SU-DHL-6 (cell line): ENCODE data around the gene GDA.

ENCODE experiments used
- H2AFZ ChIP-seq: fragments of 200-600 bp; sonication (generic); 2 replicates; pipeline ENCODE4 v1.6.1; 2014; ENCODE audit warnings: low read depth, mild to moderate bottlenecking, moderate library complexity, mixed read lengths, antibody characterized with exemption, low read length; ENCODE audit not compliant: severe bottlenecking
- H3F3A ChIP-seq: fragments of 200-600 bp; shearing (Covaris generic); 2 replicates; pipeline ENCODE4 v1.6.0; 2016; ENCODE audit warnings: antibody characterized with exemption, mild to moderate bottlenecking; ENCODE audit not compliant: insufficient read depth
- H3K27ac ChIP-seq: fragments of 200-600 bp; sonication (generic); 2 replicates; pipeline ENCODE4 v1.5.1; 2016; ENCODE audit warnings: low read depth, mild to moderate bottlenecking, low read length, moderate library complexity, mixed read lengths
- H3K27me3 ChIP-seq: fragments of 200-600 bp; sonication (generic), shearing (Covaris generic); 2 replicates; pipeline ENCODE4 v1.6.0; 2014; ENCODE audit warnings: mild to moderate bottlenecking, low read length
- H3K36me3 ChIP-seq: fragments of 200-600 bp; sonication (generic); 2 replicates; pipeline ENCODE4 v1.6.1; 2014; ENCODE audit warnings: mild to moderate bottlenecking, low read length, mixed read lengths
- H3K4me2 ChIP-seq: fragments of 300-600, 200-600 bp; shearing (Covaris generic), sonication (generic); 2 replicates; pipeline ENCODE4 v1.6.0; 2014; ENCODE audit warnings: low read length, low read depth, mild to moderate bottlenecking; ENCODE audit not compliant: poor library complexity, severe bottlenecking
- H3K4me3 ChIP-seq: fragments of 200-600 bp; sonication (generic); 2 replicates; pipeline ENCODE4 v1.5.1; 2014; ENCODE audit warnings: antibody characterized with exemption, low read length, mild to moderate bottlenecking, mixed read lengths; ENCODE audit not compliant: insufficient read depth, poor library complexity, severe bottlenecking
- H3K79me2 ChIP-seq: fragments of 200-600 bp; sonication (generic); 2 replicates; pipeline ENCODE4 v1.6.1; 2014; ENCODE audit warnings: mild to moderate bottlenecking, low read length, moderate library complexity; ENCODE audit not compliant: insufficient read depth
- H3K9ac ChIP-seq: fragments of 200-600 bp; sonication (generic); 2 replicates; pipeline ENCODE4 v1.7.0; 2014; ENCODE audit warnings: mild to moderate bottlenecking, low read length
- H3K9me2 ChIP-seq: fragments of 200-600 bp; sonication (generic); replicated peaks from 2 replicates; pipeline ENCODE4 v1.6.1; 2014; ENCODE audit warnings: low read length; ENCODE audit not compliant: insufficient read depth
- H3K9me3 ChIP-seq: fragments of 200-600 bp; sonication (generic); 2 replicates; pipeline ENCODE4 v1.6.1; 2014; ENCODE audit warnings: low read length, mixed read lengths; ENCODE audit not compliant: insufficient read depth
- H4K20me1 ChIP-seq: fragments of 200-600 bp; sonication (generic); 2 replicates; pipeline ENCODE4 v1.6.1; 2014; ENCODE audit warnings: low read depth, mild to moderate bottlenecking, antibody characterized with exemption, low read length, moderate library complexity, mixed read lengths
- EZH2phosphoT487 ChIP-seq: fragments of 200-600 bp; sonication (generic), shearing (Covaris generic); conservative IDR thresholded peaks from 2 replicates; pipeline ENCODE4 v1.6.1; 2018; ENCODE audit warnings: mild to moderate bottlenecking, antibody characterized with exemption, low read length, moderate library complexity, mixed read lengths
- TF ChIP-seq, protein P1 (sequence below): fragments of 200-600 bp; sonication (generic); IDR thresholded peaks from one replicate; pipeline ENCODE4 v1.5.1; 2017; ENCODE audit warnings: antibody characterized with exemption, mild to moderate bottlenecking, low read length, moderate library complexity; ENCODE audit not compliant: insufficient read depth, poor library complexity, severe bottlenecking

The GDA gene

DNA sequence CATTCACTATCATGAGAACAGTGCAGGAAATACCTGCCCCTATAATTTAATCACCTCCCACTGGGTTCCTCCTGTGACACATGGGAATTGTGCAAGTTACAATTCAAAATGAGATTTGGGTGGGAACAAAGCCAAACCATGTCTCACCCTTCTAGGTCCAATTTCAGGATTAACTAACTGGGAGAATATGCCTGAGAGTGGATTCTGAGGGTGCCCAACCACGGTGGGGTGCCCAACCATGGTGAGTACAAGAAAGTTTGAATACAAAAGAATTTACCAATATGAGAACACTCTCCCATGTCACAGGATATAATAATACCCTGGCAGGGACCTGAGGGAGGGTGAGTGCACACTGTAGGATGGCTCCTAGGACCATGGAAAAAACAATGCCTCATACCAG lies 17.2 kb upstream of the GDA start:
- Histone ChIP-seq H3K27me3 (no peaks in the 10 kb centered on the region), H3K9me2 (no peaks in the 10 kb centered on the region), H2AFZ (no peak overlapping the region), H3K4me2 (no peak overlapping the region), H3K36me3 (no peaks in the 10 kb centered on the region), H3K4me3 (no peak overlapping the region), H3K9me3 (no peaks in the 10 kb centered on the region), H4K20me1 (no peaks in the 10 kb centered on the region), H3K27ac (no peak overlapping the region), H3K9ac (no peak overlapping the region), H3K79me2 (no peaks in the 10 kb centered on the region), H3F3A (no peaks in the 10 kb centered on the region)
- TF ChIP-seq EZH2phosphoT487 = no peak
- TF ChIP-seq, protein P1, sequence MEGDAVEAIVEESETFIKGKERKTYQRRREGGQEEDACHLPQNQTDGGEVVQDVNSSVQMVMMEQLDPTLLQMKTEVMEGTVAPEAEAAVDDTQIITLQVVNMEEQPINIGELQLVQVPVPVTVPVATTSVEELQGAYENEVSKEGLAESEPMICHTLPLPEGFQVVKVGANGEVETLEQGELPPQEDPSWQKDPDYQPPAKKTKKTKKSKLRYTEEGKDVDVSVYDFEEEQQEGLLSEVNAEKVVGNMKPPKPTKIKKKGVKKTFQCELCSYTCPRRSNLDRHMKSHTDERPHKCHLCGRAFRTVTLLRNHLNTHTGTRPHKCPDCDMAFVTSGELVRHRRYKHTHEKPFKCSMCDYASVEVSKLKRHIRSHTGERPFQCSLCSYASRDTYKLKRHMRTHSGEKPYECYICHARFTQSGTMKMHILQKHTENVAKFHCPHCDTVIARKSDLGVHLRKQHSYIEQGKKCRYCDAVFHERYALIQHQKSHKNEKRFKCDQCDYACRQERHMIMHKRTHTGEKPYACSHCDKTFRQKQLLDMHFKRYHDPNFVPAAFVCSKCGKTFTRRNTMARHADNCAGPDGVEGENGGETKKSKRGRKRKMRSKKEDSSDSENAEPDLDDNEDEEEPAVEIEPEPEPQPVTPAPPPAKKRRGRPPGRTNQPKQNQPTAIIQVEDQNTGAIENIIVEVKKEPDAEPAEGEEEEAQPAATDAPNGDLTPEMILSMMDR = no peak

DNA sequence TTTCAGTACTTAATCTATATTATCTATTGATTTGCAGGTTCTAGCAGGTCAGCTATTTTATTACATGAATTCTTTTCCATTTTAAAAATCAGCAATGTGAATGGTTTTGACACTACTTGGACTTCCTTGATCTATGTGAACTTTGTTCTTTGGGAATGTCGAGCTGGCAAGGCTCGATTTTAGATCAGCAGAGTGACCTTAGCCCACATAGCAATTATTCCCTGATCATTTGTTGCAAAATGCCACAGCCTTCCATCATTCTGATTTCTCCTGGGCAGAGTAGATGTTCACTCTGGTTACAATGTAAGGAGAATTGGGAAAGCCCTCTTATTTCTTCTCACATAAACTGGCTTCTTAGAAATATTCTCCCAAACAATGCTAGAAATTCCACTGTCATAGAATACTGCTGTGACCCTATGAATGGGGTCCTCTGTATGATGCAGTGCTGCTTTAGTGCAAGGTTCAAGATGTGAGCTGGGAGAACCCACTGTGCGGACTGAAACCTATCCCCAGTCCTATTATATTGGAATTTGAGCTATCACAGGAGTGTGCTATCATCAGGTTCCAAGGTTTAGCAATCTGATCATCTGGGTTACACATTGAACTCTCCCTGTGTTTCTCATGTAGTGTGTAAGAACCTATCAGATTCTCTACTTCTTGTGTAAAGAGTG lies 15.7 kb upstream of the GDA start:
- Histone ChIP-seq H3K36me3 (no peaks in the 10 kb centered on the region), H3K9me3 (no peaks in the 10 kb centered on the region), H3K9me2 (no peaks in the 10 kb centered on the region), H4K20me1 (no peaks in the 10 kb centered on the region), H3K9ac (no peak overlapping the region), H3K4me3 (no peak overlapping the region), H3K27me3 (no peaks in the 10 kb centered on the region), H3K79me2 (no peaks in the 10 kb centered on the region), H3K4me2 (no peak overlapping the region), H2AFZ (no peak overlapping the region), H3K27ac (no peak overlapping the region), H3F3A (no peaks in the 10 kb centered on the region)
- no peak for TF ChIP-seq EZH2phosphoT487
- TF ChIP-seq, protein P1 = no peak

DNA sequence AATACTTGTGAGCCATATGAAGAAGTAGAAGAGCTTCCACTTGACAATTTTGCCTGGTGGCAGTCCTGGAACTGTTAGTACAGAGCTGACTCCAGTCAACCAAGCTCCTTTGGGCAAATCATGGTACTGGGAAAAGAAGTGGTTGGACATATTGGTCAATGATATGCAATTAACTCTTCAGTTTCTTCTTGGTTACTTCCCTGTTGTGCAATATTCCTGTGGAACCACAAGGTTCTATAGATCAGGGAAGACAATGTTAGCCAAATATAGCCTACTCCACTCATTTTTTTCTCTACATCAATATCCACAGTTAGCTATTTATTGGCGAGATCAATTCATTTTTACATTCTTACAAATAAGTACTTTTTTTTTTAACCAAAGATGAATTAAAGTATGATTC lies 14.4 kb upstream of the GDA start:
- H3K27ac ChIP-seq = no peak overlapping the region
- no peaks in the 10 kb centered on the region for H4K20me1 ChIP-seq

More for the DNA sequence above, 14.4 kb upstream of the GDA start:
- no peaks in the 10 kb centered on the region for H3F3A ChIP-seq
- no peaks in the 10 kb centered on the region for H3K27me3 ChIP-seq
- H3K4me2 ChIP-seq = no peak overlapping the region
- no peak overlapping the region for H3K9ac ChIP-seq
- no peak for TF ChIP-seq EZH2phosphoT487
- TF ChIP-seq, protein P1 = no peak
- H2AFZ ChIP-seq = no peak overlapping the region
- no peaks in the 10 kb centered on the region for H3K9me2 ChIP-seq
- H3K4me3 ChIP-seq = no peak overlapping the region
- no peaks in the 10 kb centered on the region for H3K36me3 ChIP-seq
- no peaks in the 10 kb centered on the region for H3K79me2 ChIP-seq
- H3K9me3 ChIP-seq = no peaks in the 10 kb centered on the region
